Endodermal cell (in vitro differentiated cells): ENCODE results near the gene TBRG1. TPM values are rescaled to one million over a fixed set of nuclear protein-coding genes. Genes with fewer than 3 reads are reported as not detected.

Source experiments
- DNase-seq: peaks from one replicate; pipeline ENCODE4 v3.0.0-alpha.2; 2017
- H3K27ac ChIP-seq: 2 replicates; pipeline ENCODE4 v1.5.1; 2013; ENCODE audit warnings: mild to moderate bottlenecking, low read depth, low read length, moderate library complexity
- H3K27me3 ChIP-seq: 2 replicates; pipeline ENCODE4 v1.6.1; 2013; ENCODE audit warnings: mild to moderate bottlenecking, low read length, moderate library complexity; ENCODE audit not compliant: insufficient read depth, control insufficient read depth, poor library complexity, severe bottlenecking
- H3K36me3 ChIP-seq: 2 replicates; pipeline ENCODE4 v1.7.0; 2013; ENCODE audit warnings: mild to moderate bottlenecking, low read length, moderate library complexity; ENCODE audit not compliant: control insufficient read depth, insufficient read depth
- H3K4me1 ChIP-seq: one replicate; pipeline ENCODE4 v1.7.0; 2013; ENCODE audit warnings: low read length; ENCODE audit not compliant: control insufficient read depth, insufficient read depth
- H3K4me3 ChIP-seq: 2 replicates; pipeline ENCODE4 v1.5.1; 2013; ENCODE audit warnings: mild to moderate bottlenecking, low read length, moderate library complexity
- H3K9ac ChIP-seq: 2 replicates; pipeline ENCODE4 v1.6.1; 2013; ENCODE audit warnings: mild to moderate bottlenecking, low read length, moderate library complexity; ENCODE audit not compliant: poor library complexity, severe bottlenecking; ENCODE audit errors: extremely low read depth
- H3K9me3 ChIP-seq: 2 replicates; pipeline ENCODE4 v1.6.1; 2013; ENCODE audit warnings: mild to moderate bottlenecking, low read length, moderate library complexity; ENCODE audit not compliant: control insufficient read depth
- H3K27ac Mint-ChIP-seq: 2 replicates; pipeline ENCODE4 v1.8.0; 2020; ENCODE audit warnings: mixed read lengths
- H3K27me3 Mint-ChIP-seq: 2 replicates; pipeline ENCODE4 v1.8.0; 2021; ENCODE audit warnings: mild to moderate bottlenecking, mixed read lengths; ENCODE audit not compliant: insufficient read depth
- H3K36me3 Mint-ChIP-seq: 2 replicates; pipeline ENCODE4 v1.8.0; 2020; ENCODE audit warnings: low read depth, mixed read lengths
- H3K4me1 Mint-ChIP-seq: 2 replicates; pipeline ENCODE4 v1.8.0; 2020; ENCODE audit warnings: mixed read lengths
- H3K4me3 Mint-ChIP-seq: 2 replicates; pipeline ENCODE4 v1.8.0; 2020; ENCODE audit warnings: mild to moderate bottlenecking, moderate library complexity, mixed read lengths
- H3K9me3 Mint-ChIP-seq: 2 replicates; pipeline ENCODE4 v1.8.0; 2020; ENCODE audit warnings: mild to moderate bottlenecking, mixed read lengths
- CTCF ChIP-seq: fragments of 200-600 bp; sonication (generic); conservative IDR thresholded peaks from 2 replicates; pipeline ENCODE4 v1.5.0; 2021; ENCODE audit warnings: antibody characterized with exemption, mild to moderate bottlenecking
- WGBS, 2 experiments: methylation state at CpG; one replicate each; pipeline versions ENCODE4 v1.1.5 to v1.1.7; 2013; ENCODE audit warnings: missing lambda C conversion rate in 2 of 2, mixed read lengths in 1 of 2; ENCODE audit not compliant: insufficient coverage in 1 of 2, insufficient read length in 1 of 2; 5-methylcytosine and 5-hydroxymethylcytosine counted together
- total RNA-seq, 2 donors: library from RNA; stranded (reverse); fragmentation: NEBNext Ultra II Directional in 1 of 2; extraction: Animal tissue kit (Norgen Biotek cat#: 25700) in 1 of 2; gene quantifications; 2 replicates in 1 of 2; 3 replicates in 1 of 2; pipeline ENCODE4 v1.2.1, GENCODE V29; 2021

TBRG1 gene
- total RNA-seq, 2 donors from 2014 or later = 30.9 to 31.3 TPM

- no peaks in the 10 kb centered on the region for H3K27me3 Mint-ChIP-seq
- Histone ChIP-seq H3K4me1 (no peaks in the 10 kb centered on the region), H3K36me3 (no peaks in the 10 kb centered on the region), H3K27me3 (peaks cover 5% of the 10 kb centered on the region), H3K9ac (no peak overlapping the region), H3K27ac (no peak overlapping the region), H3K9me3 (no peaks in the 10 kb centered on the region), H3K4me3 (no peak overlapping the region)
- WGBS, 2 experiments = 91 to 100% methylated on average over 1 of the region's 1 CpG
- no peak for DNase-seq
- no peak for TF ChIP-seq CTCF
- peaks cover 4% of the 10 kb centered on the region for H3K4me1 Mint-ChIP-seq
- H3K36me3 Mint-ChIP-seq = no peaks in the 10 kb centered on the region
- H3K27ac Mint-ChIP-seq = no peak overlapping the region
- H3K9me3 Mint-ChIP-seq = no peaks in the 10 kb centered on the region
- H3K4me3 Mint-ChIP-seq = no peak overlapping the region
These were observed 36.3 kb downstream of the TBRG1 start for GRCh38 chr11:124658986-124659385.

GRCh38 chr11:124661553-124661952 lies 38.9 kb downstream of the TBRG1 start:
- Histone ChIP-seq H3K4me1 (no peaks in the 10 kb centered on the region), H3K4me3 (no peak overlapping the region), H3K27ac (no peak overlapping the region), H3K9me3 (no peaks in the 10 kb centered on the region), H3K9ac (no peak overlapping the region), H3K27me3 (peaks cover 5% of the 10 kb centered on the region), H3K36me3 (no peaks in the 10 kb centered on the region)
- peaks cover 2% of the 10 kb centered on the region for H3K36me3 Mint-ChIP-seq
- no peak for TF ChIP-seq CTCF
- H3K27ac Mint-ChIP-seq = no peak overlapping the region
- no peak for DNase-seq
- H3K9me3 Mint-ChIP-seq = no peaks in the 10 kb centered on the region
- peaks cover 3% of the 10 kb centered on the region for H3K27me3 Mint-ChIP-seq
- H3K4me3 Mint-ChIP-seq = no peak overlapping the region
- peaks cover 4% of the 10 kb centered on the region for H3K4me1 Mint-ChIP-seq

GRCh38 chr11:124662106-124662505 lies 39.4 kb downstream of the TBRG1 start:
- Histone ChIP-seq H3K27ac (no peak overlapping the region), H3K9me3 (no peaks in the 10 kb centered on the region), H3K36me3 (no peaks in the 10 kb centered on the region), H3K4me1 (no peaks in the 10 kb centered on the region), H3K27me3 (peaks cover 5% of the 10 kb centered on the region), H3K9ac (no peak overlapping the region), H3K4me3 (no peak overlapping the region)
- 93% methylated on average over 4 of the region's 4 CpGs for WGBS, 2 experiments
- Mint-ChIP-seq H3K4me1 (peaks cover 1% of the 10 kb centered on the region), H3K9me3 (no peaks in the 10 kb centered on the region), H3K4me3 (no peak overlapping the region), H3K27me3 (peaks cover 3% of the 10 kb centered on the region), H3K36me3 (peaks cover 2% of the 10 kb centered on the region), H3K27ac (no peak overlapping the region)
- no peak for DNase-seq
- no peak for TF ChIP-seq CTCF
